H9 (cell line): ENCODE measurements around the gene PITRM1. TPM values are rescaled to one million over a fixed set of nuclear protein-coding genes. Genes with fewer than 3 reads are reported as not detected.
A peak's percentile ranks its signal among the peaks of the same experiment; 100 is the strongest.

Experiments used
- DNase-seq: peaks from one replicate; pipeline ENCODE4 v3.0.0-alpha.2; 2017
- H2AFZ ChIP-seq: one replicate; pipeline ENCODE4 v1.6.1; 2013; ENCODE audit warnings: mild to moderate bottlenecking, low read length, control low read depth, moderate library complexity
- H2AK5ac ChIP-seq: 2 replicates; pipeline ENCODE4 v1.6.1; 2013; ENCODE audit warnings: low read length, control low read depth, mixed read lengths; ENCODE audit not compliant: insufficient read length
- H2BK120ac ChIP-seq: one replicate; pipeline ENCODE4 v1.6.1; 2013; ENCODE audit warnings: low read depth, mild to moderate bottlenecking, low read length, control low read depth, inconsistent platforms; ENCODE audit not compliant: poor library complexity, severe bottlenecking
- H2BK12ac ChIP-seq: 2 replicates; pipeline ENCODE4 v1.6.1; 2013; ENCODE audit warnings: low read length, control low read depth, mixed read lengths, low read depth; ENCODE audit not compliant: insufficient read length
- H2BK15ac ChIP-seq: 2 replicates; pipeline ENCODE4 v1.6.1; 2013; ENCODE audit warnings: low read depth, low read length, control low read depth
- H2BK20ac ChIP-seq: one replicate; pipeline ENCODE4 v1.6.1; 2013; ENCODE audit warnings: low read depth, mild to moderate bottlenecking, low read length, control low read depth, inconsistent platforms; ENCODE audit not compliant: poor library complexity, severe bottlenecking
- H2BK5ac ChIP-seq: 2 replicates; pipeline ENCODE4 v1.6.1; 2013; ENCODE audit warnings: low read length, control low read depth, mixed read lengths; ENCODE audit not compliant: insufficient read length
- H3K14ac ChIP-seq: 2 replicates; pipeline ENCODE4 v1.6.1; 2013; ENCODE audit warnings: low read length, control low read depth; ENCODE audit not compliant: insufficient read depth
- H3K18ac ChIP-seq: 2 replicates; pipeline ENCODE4 v1.6.1; 2013; ENCODE audit warnings: low read depth, mild to moderate bottlenecking, mixed read lengths, low read length, control low read depth; ENCODE audit not compliant: insufficient read length
- H3K23ac ChIP-seq: 2 replicates; pipeline ENCODE4 v1.6.1; 2013; ENCODE audit warnings: low read length, control low read depth, mixed read lengths, low read depth; ENCODE audit not compliant: insufficient read length
- H3K23me2 ChIP-seq: 2 replicates; pipeline ENCODE4 v1.6.1; 2013; ENCODE audit warnings: low read depth, mild to moderate bottlenecking, mixed read lengths, low read length, control low read depth; ENCODE audit not compliant: insufficient read length, poor library complexity, severe bottlenecking
- H3K27ac ChIP-seq: 2 replicates; pipeline ENCODE4 v1.5.1; 2013; ENCODE audit warnings: low read length, control low read depth, mixed read lengths, low read depth; ENCODE audit not compliant: insufficient read length
- H3K27me3 ChIP-seq: 2 replicates; pipeline ENCODE4 v1.6.1; 2013; ENCODE audit warnings: low read length, control low read depth, inconsistent platforms; ENCODE audit not compliant: insufficient read depth
- H3K4ac ChIP-seq: 2 replicates; pipeline ENCODE4 v1.6.1; 2013; ENCODE audit warnings: low read depth, mild to moderate bottlenecking, control low read depth, inconsistent platforms, low read length, moderate library complexity
- H3K4me1 ChIP-seq: 2 replicates; pipeline ENCODE4 v1.6.1; 2013; ENCODE audit warnings: low read length, control low read depth, inconsistent platforms; ENCODE audit not compliant: insufficient read depth
- H3K4me2 ChIP-seq: 2 replicates; pipeline ENCODE4 v1.6.1; 2013; ENCODE audit warnings: low read length, control low read depth, mixed read lengths; ENCODE audit not compliant: insufficient read length, insufficient read depth
- H3K56ac ChIP-seq: 2 replicates; pipeline ENCODE4 v1.6.1; 2013; ENCODE audit warnings: low read depth, mild to moderate bottlenecking, mixed read lengths, low read length, control low read depth; ENCODE audit not compliant: insufficient read length
- H3K79me1 ChIP-seq: 2 replicates; pipeline ENCODE4 v1.6.1; 2013; ENCODE audit warnings: low read depth, mild to moderate bottlenecking, moderate library complexity, low read length, control low read depth, inconsistent platforms; ENCODE audit not compliant: insufficient read depth, poor library complexity, severe bottlenecking
- H3K79me2 ChIP-seq: 2 replicates; pipeline ENCODE4 v1.6.1; 2013; ENCODE audit warnings: low read length, control low read depth, inconsistent platforms; ENCODE audit not compliant: insufficient read depth
- H3K9ac ChIP-seq: 2 replicates; pipeline ENCODE4 v1.6.1; 2013; ENCODE audit warnings: low read length, control low read depth, mixed read lengths; ENCODE audit not compliant: insufficient read length; ENCODE audit errors: extremely low read depth
- H3K9me3 ChIP-seq: one replicate; pipeline ENCODE4 v1.6.1; 2013; ENCODE audit warnings: low read depth, low read length, inconsistent platforms; ENCODE audit not compliant: control insufficient read depth
- H3T11ph ChIP-seq: one replicate; pipeline ENCODE4 v1.6.1; 2013; ENCODE audit warnings: mild to moderate bottlenecking, low read length, control low read depth, inconsistent platforms
- H4K20me1 ChIP-seq: one replicate; pipeline ENCODE4 v1.6.1; 2013; ENCODE audit not compliant: control insufficient read depth, insufficient read length, insufficient read depth
- H4K5ac ChIP-seq: 2 replicates; pipeline ENCODE4 v1.6.1; 2013; ENCODE audit warnings: low read depth, mild to moderate bottlenecking, mixed read lengths, low read length, control low read depth; ENCODE audit not compliant: insufficient read length
- H4K8ac ChIP-seq: replicated peaks from 2 replicates; pipeline ENCODE4 v1.6.1; 2013; ENCODE audit warnings: low read length, control low read depth, mixed read lengths, low read depth; ENCODE audit not compliant: insufficient read length
- H4K91ac ChIP-seq: 2 replicates; pipeline ENCODE4 v1.6.1; 2013; ENCODE audit warnings: low read depth, mild to moderate bottlenecking, moderate library complexity, mixed read lengths, low read length, control low read depth; ENCODE audit not compliant: insufficient read length
- H3K27ac Mint-ChIP-seq, 3 experiments: 2 replicates in 2 of 3; 3 replicates in 1 of 3; pipeline ENCODE4 v1.8.0; 2020 to 2021; ENCODE audit warnings: mixed read lengths in 3 of 3, mild to moderate bottlenecking in 1 of 3, moderate library complexity in 1 of 3
- H3K27me3 Mint-ChIP-seq: 2 replicates; pipeline ENCODE4 v1.8.0; 2021; ENCODE audit warnings: low read depth, mild to moderate bottlenecking, moderate library complexity, mixed read lengths
- H3K36me3 Mint-ChIP-seq, 3 experiments: 2 replicates in 2 of 3; 3 replicates in 1 of 3; pipeline ENCODE4 v1.8.0; 2020 to 2021; ENCODE audit warnings: low read depth in 3 of 3, mixed read lengths in 3 of 3; ENCODE audit not compliant: insufficient read depth in 1 of 3
- H3K4me1 Mint-ChIP-seq, 2 experiments: 2 replicates each; pipeline ENCODE4 v1.8.0; 2020; ENCODE audit warnings: mixed read lengths in 2 of 2
- H3K4me3 Mint-ChIP-seq, 2 experiments: 2 replicates in 1 of 2; 3 replicates in 1 of 2; pipeline ENCODE4 v1.8.0; 2020 to 2021; ENCODE audit warnings: mild to moderate bottlenecking in 2 of 2, mixed read lengths in 2 of 2, moderate library complexity in 1 of 2
- H3K9me3 Mint-ChIP-seq, 2 experiments: 2 replicates in 1 of 2; 3 replicates in 1 of 2; pipeline ENCODE4 v1.8.0; 2020; ENCODE audit warnings: mild to moderate bottlenecking in 2 of 2, mixed read lengths in 2 of 2, moderate library complexity in 1 of 2
- CTCF ChIP-seq: fragments of 200-600 bp; sonication (generic); conservative IDR thresholded peaks from 3 replicates; pipeline ENCODE4 v1.8.0; 2021; ENCODE audit warnings: antibody characterized with exemption, mild to moderate bottlenecking
- WGBS: extraction: QIAGEN DNeasy Blood & Tissue Kit; methylation state at CpG from one replicate; pipeline ENCODE4 v1.1.7; 2013; ENCODE audit warnings: missing lambda C conversion rate, low lambda C conversion rate, mixed read lengths; ENCODE audit not compliant: insufficient read length; ENCODE audit errors: extremely low coverage; 5-methylcytosine and 5-hydroxymethylcytosine counted together
- total RNA-seq: library from RNA; stranded (reverse); gene quantifications from 2 replicates; pipeline ENCODE4 v1.2.1, GENCODE V29; 2021

The PITRM1 gene
- total RNA-seq, 1 experiment from 2014 or later: 27.8 TPM

GRCh38 chr10:3096149-3096548, 76.4 kb downstream of the PITRM1 start:
- H3K18ac ChIP-seq: no peak overlapping the region
- no CpG with 5 or more reads among the region's 16 CpGs for WGBS
- H4K91ac ChIP-seq: no peak overlapping the region
- no peak overlapping the region for H3K4me2 ChIP-seq
- H4K5ac ChIP-seq: no peak overlapping the region
- no peak overlapping the region for H4K8ac ChIP-seq
- H4K20me1 ChIP-seq: peaks cover 2% of the 10 kb centered on the region
- no peak overlapping the region for H2BK20ac ChIP-seq
- H2AFZ ChIP-seq: no peak overlapping the region
- no peak overlapping the region for H3K23ac ChIP-seq
- H3K27me3 ChIP-seq: no peaks in the 10 kb centered on the region
- H2BK5ac ChIP-seq: no peak overlapping the region
- H2BK120ac ChIP-seq: no peak overlapping the region
- no peaks in the 10 kb centered on the region for H3K9me3 ChIP-seq
- no peak for TF ChIP-seq CTCF
- H3K79me2 ChIP-seq: peaks cover 7% of the 10 kb centered on the region; the same call in 1 of the 2 replicates
- Mint-ChIP-seq H3K4me1 (peaks cover 24 to 42% of the 10 kb centered on the region in 2 experiments), H3K27ac (peak overlapping the region in 2 of 3 experiments; percentile 33 to 62; a peak in 3 of 7 replicates), H3K27me3 (no peaks in the 10 kb centered on the region; the same call in 1 of the 2 replicates), H3K36me3 (peaks cover 24 to 47% (median 42%) of the 10 kb centered on the region in 3 experiments), H3K9me3 (no peaks in the 10 kb centered on the region), H3K4me3 (no peak overlapping the region)
- no peak overlapping the region for H3T11ph ChIP-seq
- no peak for DNase-seq
- H3K23me2 ChIP-seq: no peaks in the 10 kb centered on the region
- no peak overlapping the region for H3K4ac ChIP-seq
- H3K4me1 ChIP-seq: peaks cover 5% of the 10 kb centered on the region; the same call in 1 of the 2 replicates
- no peak overlapping the region for H2BK15ac ChIP-seq
- H3K27ac ChIP-seq: no peak overlapping the region
- no peak overlapping the region for H2BK12ac ChIP-seq
- H3K14ac ChIP-seq: no peak overlapping the region
- H2AK5ac ChIP-seq: no peak overlapping the region
- H3K79me1 ChIP-seq: peaks cover 11% of the 10 kb centered on the region
- H3K9ac ChIP-seq: no peak overlapping the region
- no peak overlapping the region for H3K56ac ChIP-seq
